ENCODE data around the gene FAM120A. TPM values are rescaled to one million over a fixed set of nuclear protein-coding genes. Genes with fewer than 3 reads are reported as not detected.
A peak's percentile ranks its signal among the peaks of the same experiment; 100 is the strongest.

The FAM120A gene
- total and polyA plus RNA-seq, 9 of the 15 experiments (the other 6 are each of a cell fraction or from before 2014, with no cell fraction given), result 8.7 to 71.0 (median 42.2) TPM

DNA sequence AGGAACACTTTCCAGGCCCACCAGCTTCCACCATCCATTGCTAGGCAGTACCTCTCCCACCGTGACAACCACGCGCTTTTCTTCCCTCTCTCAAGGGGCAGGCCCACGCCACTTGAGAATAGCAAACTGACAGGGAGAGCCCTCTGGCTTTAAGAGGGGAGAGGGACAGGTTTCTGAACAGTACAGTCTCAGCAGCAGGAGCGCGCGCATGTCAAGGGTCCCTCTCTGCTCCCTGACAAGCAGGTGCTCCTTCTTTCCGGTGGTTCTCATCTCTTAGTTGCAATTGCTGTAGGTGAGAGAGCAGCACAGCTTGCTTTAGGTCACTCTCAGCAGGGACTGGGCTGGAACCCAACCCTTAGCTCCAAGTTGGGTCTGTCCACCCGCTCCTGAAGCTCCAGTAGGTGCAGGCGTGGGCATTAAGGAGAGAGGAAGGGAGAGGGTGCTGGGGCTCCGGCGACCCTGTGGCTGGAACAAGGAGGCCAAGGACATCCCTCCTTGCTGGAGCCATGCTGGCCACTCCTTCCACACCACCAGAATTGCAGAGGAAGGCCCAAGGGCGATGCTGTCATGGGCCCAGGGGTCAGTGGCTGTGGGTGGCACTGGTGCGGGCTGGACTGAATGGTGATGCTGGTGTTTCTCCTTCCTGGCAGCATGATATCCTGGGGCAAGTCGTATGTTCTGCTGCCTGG is 115.9 kb downstream of the FAM120A start:
- H3K4me3 ChIP-seq, result peak overlapping the region; percentile 48
- 65% methylated on average over 13 of the region's 15 CpGs for WGBS (ENCODE audit: insufficient coverage, low coverage, missing lambda C conversion rate)
- POLR2A ChIA-PET, result interaction anchor here (0.7 to 1.8 kb wide), 5 partner anchors 7 to 56 kb away, joined by 3 to 6 read pairs (median 4); no protein-coding TSS in a partner anchor
- intact Hi-C loops (cut with micrococcal nuclease), result loop anchor here (10.0 kb wide), 1 partner anchor 403 kb away; no protein-coding TSS in a partner anchor
- peak overlapping the region; percentile 77 for H3K27ac ChIP-seq (ENCODE audit: extremely low read depth, low read depth, low read length)
- ATAC-seq (peak; percentile 13), FAIRE-seq (peak; percentile 19), DNase-seq (ENCODE audit: extremely low read depth in 1 of 4, low spot score in 3 of 4) (peak in 1 of 4 experiments; percentile 27)
- BruUV-seq (replicated peaks), result no TSS peak
- H3K27me3 ChIP-seq (ENCODE audit: control insufficient read depth in 2 of 2, insufficient read depth in 2 of 2, low read length in 2 of 2), result no peaks in the 10 kb centered on the region
- H2AFZ ChIP-seq (ENCODE audit: low read depth, low read length), result peak overlapping the region; percentile 85
- no peaks in the 10 kb centered on the region for H3K9me3 ChIP-seq (replicated peaks; ENCODE audit: control insufficient read depth, insufficient read depth, low read depth, low read length)
- no peaks in the 10 kb centered on the region for H4K20me1 ChIP-seq (replicated peaks; ENCODE audit: control insufficient read depth, insufficient read depth, low read length)
- in situ Hi-C loops (cut with MboI), result no loop called here
- CTCF ChIA-PET (ENCODE audit: low intra/inter-chr PET ratio), result interaction anchor here (0.7 kb wide), 1 partner anchor 402 kb away, joined by 4 read pairs; no protein-coding TSS in a partner anchor
- H3K4me1 ChIP-seq (replicated peaks in 1 of 2; ENCODE audit: control insufficient read depth in 2 of 2, insufficient read depth in 2 of 2, low read length in 2 of 2), result peaks cover 7 to 13% of the 10 kb centered on the region in 2 experiments; a peak in 4 of 5 replicates
- peak overlapping the region; percentile 89 for H3K4me2 ChIP-seq (ENCODE audit: insufficient read depth, low read length)
- H3K36me3 ChIP-seq (ENCODE audit: control insufficient read depth, insufficient read depth, low read length), result peaks cover 24% of the 10 kb centered on the region
- peak overlapping the region; percentile 86 to 89 for H3K9ac ChIP-seq (ENCODE audit: insufficient read depth in 1 of 2, low read depth in 2 of 2, low read length in 2 of 2)
- no peaks in the 10 kb centered on the region; the same call in 2 of the 3 replicates for H3K79me2 ChIP-seq (ENCODE audit: control insufficient read depth, insufficient read depth, low read length)
- no peaks in the 10 kb centered on the region for H3K9me1 ChIP-seq (ENCODE audit: control insufficient read depth, insufficient read depth, low read length)
- TF ChIP-seq, protein P1, sequence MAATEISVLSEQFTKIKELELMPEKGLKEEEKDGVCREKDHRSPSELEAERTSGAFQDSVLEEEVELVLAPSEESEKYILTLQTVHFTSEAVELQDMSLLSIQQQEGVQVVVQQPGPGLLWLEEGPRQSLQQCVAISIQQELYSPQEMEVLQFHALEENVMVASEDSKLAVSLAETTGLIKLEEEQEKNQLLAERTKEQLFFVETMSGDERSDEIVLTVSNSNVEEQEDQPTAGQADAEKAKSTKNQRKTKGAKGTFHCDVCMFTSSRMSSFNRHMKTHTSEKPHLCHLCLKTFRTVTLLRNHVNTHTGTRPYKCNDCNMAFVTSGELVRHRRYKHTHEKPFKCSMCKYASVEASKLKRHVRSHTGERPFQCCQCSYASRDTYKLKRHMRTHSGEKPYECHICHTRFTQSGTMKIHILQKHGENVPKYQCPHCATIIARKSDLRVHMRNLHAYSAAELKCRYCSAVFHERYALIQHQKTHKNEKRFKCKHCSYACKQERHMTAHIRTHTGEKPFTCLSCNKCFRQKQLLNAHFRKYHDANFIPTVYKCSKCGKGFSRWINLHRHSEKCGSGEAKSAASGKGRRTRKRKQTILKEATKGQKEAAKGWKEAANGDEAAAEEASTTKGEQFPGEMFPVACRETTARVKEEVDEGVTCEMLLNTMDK (IDR thresholded peaks at IDR 0.05; ENCODE audit: borderline replicate concordance, insufficient read depth, low read depth, low read length, poor library complexity, severe bottlenecking), result no peak
- TF ChIP-seq, protein P2, sequence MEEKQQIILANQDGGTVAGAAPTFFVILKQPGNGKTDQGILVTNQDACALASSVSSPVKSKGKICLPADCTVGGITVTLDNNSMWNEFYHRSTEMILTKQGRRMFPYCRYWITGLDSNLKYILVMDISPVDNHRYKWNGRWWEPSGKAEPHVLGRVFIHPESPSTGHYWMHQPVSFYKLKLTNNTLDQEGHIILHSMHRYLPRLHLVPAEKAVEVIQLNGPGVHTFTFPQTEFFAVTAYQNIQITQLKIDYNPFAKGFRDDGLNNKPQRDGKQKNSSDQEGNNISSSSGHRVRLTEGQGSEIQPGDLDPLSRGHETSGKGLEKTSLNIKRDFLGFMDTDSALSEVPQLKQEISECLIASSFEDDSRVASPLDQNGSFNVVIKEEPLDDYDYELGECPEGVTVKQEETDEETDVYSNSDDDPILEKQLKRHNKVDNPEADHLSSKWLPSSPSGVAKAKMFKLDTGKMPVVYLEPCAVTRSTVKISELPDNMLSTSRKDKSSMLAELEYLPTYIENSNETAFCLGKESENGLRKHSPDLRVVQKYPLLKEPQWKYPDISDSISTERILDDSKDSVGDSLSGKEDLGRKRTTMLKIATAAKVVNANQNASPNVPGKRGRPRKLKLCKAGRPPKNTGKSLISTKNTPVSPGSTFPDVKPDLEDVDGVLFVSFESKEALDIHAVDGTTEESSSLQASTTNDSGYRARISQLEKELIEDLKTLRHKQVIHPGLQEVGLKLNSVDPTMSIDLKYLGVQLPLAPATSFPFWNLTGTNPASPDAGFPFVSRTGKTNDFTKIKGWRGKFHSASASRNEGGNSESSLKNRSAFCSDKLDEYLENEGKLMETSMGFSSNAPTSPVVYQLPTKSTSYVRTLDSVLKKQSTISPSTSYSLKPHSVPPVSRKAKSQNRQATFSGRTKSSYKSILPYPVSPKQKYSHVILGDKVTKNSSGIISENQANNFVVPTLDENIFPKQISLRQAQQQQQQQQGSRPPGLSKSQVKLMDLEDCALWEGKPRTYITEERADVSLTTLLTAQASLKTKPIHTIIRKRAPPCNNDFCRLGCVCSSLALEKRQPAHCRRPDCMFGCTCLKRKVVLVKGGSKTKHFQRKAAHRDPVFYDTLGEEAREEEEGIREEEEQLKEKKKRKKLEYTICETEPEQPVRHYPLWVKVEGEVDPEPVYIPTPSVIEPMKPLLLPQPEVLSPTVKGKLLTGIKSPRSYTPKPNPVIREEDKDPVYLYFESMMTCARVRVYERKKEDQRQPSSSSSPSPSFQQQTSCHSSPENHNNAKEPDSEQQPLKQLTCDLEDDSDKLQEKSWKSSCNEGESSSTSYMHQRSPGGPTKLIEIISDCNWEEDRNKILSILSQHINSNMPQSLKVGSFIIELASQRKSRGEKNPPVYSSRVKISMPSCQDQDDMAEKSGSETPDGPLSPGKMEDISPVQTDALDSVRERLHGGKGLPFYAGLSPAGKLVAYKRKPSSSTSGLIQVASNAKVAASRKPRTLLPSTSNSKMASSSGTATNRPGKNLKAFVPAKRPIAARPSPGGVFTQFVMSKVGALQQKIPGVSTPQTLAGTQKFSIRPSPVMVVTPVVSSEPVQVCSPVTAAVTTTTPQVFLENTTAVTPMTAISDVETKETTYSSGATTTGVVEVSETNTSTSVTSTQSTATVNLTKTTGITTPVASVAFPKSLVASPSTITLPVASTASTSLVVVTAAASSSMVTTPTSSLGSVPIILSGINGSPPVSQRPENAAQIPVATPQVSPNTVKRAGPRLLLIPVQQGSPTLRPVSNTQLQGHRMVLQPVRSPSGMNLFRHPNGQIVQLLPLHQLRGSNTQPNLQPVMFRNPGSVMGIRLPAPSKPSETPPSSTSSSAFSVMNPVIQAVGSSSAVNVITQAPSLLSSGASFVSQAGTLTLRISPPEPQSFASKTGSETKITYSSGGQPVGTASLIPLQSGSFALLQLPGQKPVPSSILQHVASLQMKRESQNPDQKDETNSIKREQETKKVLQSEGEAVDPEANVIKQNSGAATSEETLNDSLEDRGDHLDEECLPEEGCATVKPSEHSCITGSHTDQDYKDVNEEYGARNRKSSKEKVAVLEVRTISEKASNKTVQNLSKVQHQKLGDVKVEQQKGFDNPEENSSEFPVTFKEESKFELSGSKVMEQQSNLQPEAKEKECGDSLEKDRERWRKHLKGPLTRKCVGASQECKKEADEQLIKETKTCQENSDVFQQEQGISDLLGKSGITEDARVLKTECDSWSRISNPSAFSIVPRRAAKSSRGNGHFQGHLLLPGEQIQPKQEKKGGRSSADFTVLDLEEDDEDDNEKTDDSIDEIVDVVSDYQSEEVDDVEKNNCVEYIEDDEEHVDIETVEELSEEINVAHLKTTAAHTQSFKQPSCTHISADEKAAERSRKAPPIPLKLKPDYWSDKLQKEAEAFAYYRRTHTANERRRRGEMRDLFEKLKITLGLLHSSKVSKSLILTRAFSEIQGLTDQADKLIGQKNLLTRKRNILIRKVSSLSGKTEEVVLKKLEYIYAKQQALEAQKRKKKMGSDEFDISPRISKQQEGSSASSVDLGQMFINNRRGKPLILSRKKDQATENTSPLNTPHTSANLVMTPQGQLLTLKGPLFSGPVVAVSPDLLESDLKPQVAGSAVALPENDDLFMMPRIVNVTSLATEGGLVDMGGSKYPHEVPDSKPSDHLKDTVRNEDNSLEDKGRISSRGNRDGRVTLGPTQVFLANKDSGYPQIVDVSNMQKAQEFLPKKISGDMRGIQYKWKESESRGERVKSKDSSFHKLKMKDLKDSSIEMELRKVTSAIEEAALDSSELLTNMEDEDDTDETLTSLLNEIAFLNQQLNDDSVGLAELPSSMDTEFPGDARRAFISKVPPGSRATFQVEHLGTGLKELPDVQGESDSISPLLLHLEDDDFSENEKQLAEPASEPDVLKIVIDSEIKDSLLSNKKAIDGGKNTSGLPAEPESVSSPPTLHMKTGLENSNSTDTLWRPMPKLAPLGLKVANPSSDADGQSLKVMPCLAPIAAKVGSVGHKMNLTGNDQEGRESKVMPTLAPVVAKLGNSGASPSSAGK (IDR thresholded peaks at IDR 0.05), result peak; percentile 75
- 0 out of 2 replicates have a peak, but pooled peaks have one; percentile 14 for TF ChIP-seq KLF6 (CRISPR knock-in tag; IDR thresholded peaks at IDR 0.05; ENCODE audit: borderline replicate concordance)
- no peak for TF ChIP-seq ZNF507 (tag; conservative IDR thresholded peaks at IDR 0.05)
- no peak for TF ChIP-seq MYC (IDR thresholded peaks at IDR 0.05; ENCODE audit: low read depth, low read length)
- TF ChIP-seq MYC (CRISPR knock-in tag; IDR thresholded peaks at IDR 0.05; ENCODE audit: borderline replicate concordance, low read depth), result 0 out of 2 replicates have a peak, but pooled peaks have one; percentile 1
- TF ChIP-seq ETV1 (tag; conservative IDR thresholded peaks at IDR 0.05; ENCODE audit: low read depth), result no peak
